ENCODE measurements around the gene PRG3. TPM values are rescaled to one million over a fixed set of nuclear protein-coding genes. Genes with fewer than 3 reads are reported as not detected.

The PRG3 gene
- total RNA-seq, 1 experiment from 2014 or later: not detected

GRCh38 chr11:57425565-57426438, 44.9 kb upstream of the PRG3 start:
- 0 out of 2 replicates have a peak, but pooled peaks cover 6% of the 10 kb centered on the region for H3K27me3 ChIP-seq (ENCODE audit: control insufficient read depth, insufficient read depth, low read length)
- POLR2A ChIA-PET: no interaction called here
- H3K27ac ChIP-seq (ENCODE audit: low read length): no peak overlapping the region
- no peak overlapping the region for H3K4me3 ChIP-seq (ENCODE audit: low read depth in 2 of 2, low read length in 2 of 2)
- ATAC-seq (no peak), DNase-seq (ENCODE audit: low read depth, low spot score) (no peak)
- TF ChIP-seq SIN3A (IDR thresholded peaks at IDR 0.05; ENCODE audit: borderline replicate concordance, insufficient read depth, low read depth, low read length) (no peak), REST (IDR thresholded peaks at IDR 0.05; ENCODE audit: insufficient read depth in 1 of 2, low read depth in 2 of 2, low read length in 1 of 2) (no peak), TCF7L2 (IDR thresholded peaks at IDR 0.05; ENCODE audit: low read depth, low read length) (no peak), CTCF (IDR thresholded peaks at IDR 0.05) (no peak), POLR2AphosphoS5 (IDR thresholded peaks at IDR 0.05; ENCODE audit: low read depth, low read length) (no peak)
- no peaks in the 10 kb centered on the region for H3K9me3 ChIP-seq (ENCODE audit: control insufficient read depth, insufficient read depth, low read depth, low read length)
- CTCF ChIA-PET: no interaction called here
- no TSS peak for BruUV-seq (replicated peaks)
- intact Hi-C loops (cut with micrococcal nuclease; ENCODE audit: unreplicated experiment): no loop called here
- no peaks in the 10 kb centered on the region for H3K36me3 ChIP-seq (ENCODE audit: control insufficient read depth, insufficient read depth, low read length)
- in situ Hi-C loops (cut with HindIII; ENCODE audit: low pct_unique_long_range_greater_than_20kb, low sequenced_read_pairs): no loop called here
- H3K4me1 ChIP-seq (ENCODE audit: control insufficient read depth, insufficient read depth, low read length): peaks cover 8% of the 10 kb centered on the region

- in situ Hi-C loops (cut with HindIII; ENCODE audit: low pct_unique_long_range_greater_than_20kb, low sequenced_read_pairs): no loop called here
- DNase-seq (ENCODE audit: low read depth, low spot score) (no peak), ATAC-seq (no peak)
- no peak for TF ChIP-seq POLR2AphosphoS5 (IDR thresholded peaks at IDR 0.05; ENCODE audit: low read depth, low read length)
- TF ChIP-seq CTCF (IDR thresholded peaks at IDR 0.05): no peak
- no peak for TF ChIP-seq REST (IDR thresholded peaks at IDR 0.05; ENCODE audit: insufficient read depth in 1 of 2, low read depth in 2 of 2, low read length in 1 of 2)
- no peak for TF ChIP-seq TCF7L2 (IDR thresholded peaks at IDR 0.05; ENCODE audit: low read depth, low read length)
- no peak for TF ChIP-seq SIN3A (IDR thresholded peaks at IDR 0.05; ENCODE audit: borderline replicate concordance, insufficient read depth, low read depth, low read length)
- H3K36me3 ChIP-seq (ENCODE audit: control insufficient read depth, insufficient read depth, low read length): no peaks in the 10 kb centered on the region
- intact Hi-C loops (cut with micrococcal nuclease; ENCODE audit: unreplicated experiment): no loop called here
- POLR2A ChIA-PET: no interaction called here
- CTCF ChIA-PET: no interaction called here
- peaks cover 8% of the 10 kb centered on the region for H3K4me1 ChIP-seq (ENCODE audit: control insufficient read depth, insufficient read depth, low read length)
- H3K27ac ChIP-seq (ENCODE audit: low read length): no peak overlapping the region
- no TSS peak for BruUV-seq (replicated peaks)
- 0 out of 2 replicates have a peak, but pooled peaks cover 6% of the 10 kb centered on the region for H3K27me3 ChIP-seq (ENCODE audit: control insufficient read depth, insufficient read depth, low read length)
- H3K4me3 ChIP-seq (ENCODE audit: low read depth in 2 of 2, low read length in 2 of 2): no peak overlapping the region
- no peaks in the 10 kb centered on the region for H3K9me3 ChIP-seq (ENCODE audit: control insufficient read depth, insufficient read depth, low read depth, low read length)
These were observed 44.0 kb upstream of the PRG3 start for GRCh38 chr11:57424792-57425564.

All from Panc1 (cell line).